HG02678 (cell line): Measurements from ENCODE around the gene SURF4.

Source experiments
- ATAC-seq: cut with Tn5 transposase; IDR thresholded peaks from one replicate; pipeline ENCODE4 v1.9.1; 2021; ENCODE audit warnings: mild to moderate bottlenecking, moderate library complexity; ENCODE audit not compliant: unreplicated experiment

SURF4 gene

DNA sequence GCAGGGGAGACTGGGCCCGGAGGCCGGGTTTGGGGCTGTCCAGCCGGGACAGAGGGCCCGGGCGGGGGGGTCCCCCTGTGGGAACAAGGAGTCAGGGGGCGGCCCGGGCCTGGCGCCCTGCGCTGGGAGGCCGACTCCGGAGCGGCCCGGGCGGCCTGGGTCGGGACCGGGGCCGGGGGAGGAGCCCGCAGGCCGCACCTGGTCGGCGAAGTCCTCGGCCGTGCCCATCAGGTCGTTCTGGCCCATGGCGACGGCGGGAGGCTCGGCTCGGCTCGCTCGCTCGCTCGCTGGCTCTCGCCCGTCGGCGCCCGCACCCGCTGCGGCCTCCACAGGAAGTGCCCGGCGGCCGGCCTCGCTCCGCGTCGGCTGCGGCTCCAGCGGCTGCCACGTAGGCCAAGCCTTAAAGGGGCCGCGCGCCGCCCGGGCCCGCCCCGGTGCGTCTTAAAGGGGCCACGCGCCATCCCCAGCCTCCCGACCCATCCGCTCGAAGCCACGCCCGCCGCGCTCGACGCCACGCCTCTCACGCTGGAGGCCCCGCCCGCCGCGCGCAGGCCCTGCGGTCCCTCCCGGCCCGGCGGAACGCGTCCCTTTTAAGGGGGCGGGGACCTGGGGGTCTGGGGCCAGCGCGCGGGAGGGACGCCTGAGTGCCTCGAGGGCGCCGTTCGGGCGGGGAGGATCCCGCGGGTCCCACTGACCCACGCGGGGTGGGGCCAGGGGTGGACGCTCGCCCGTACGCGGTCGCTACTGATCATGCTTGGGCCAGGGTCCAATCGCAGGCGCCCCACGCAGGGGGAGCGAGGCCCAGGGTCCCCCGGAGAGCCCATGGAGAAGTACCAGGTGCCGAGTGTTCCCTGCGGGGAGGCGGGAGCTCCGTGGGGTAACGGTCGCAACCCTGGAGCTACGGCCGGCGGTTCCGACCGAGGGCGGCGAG is at the start of gene SURF4, which contains the start of gene STKLD1:
Gene SURF4 (minus strand): TSS at position 337 of the 931 bp plus-strand sequence. CDS start 91 bp downstream, at position 246.
Gene STKLD1 (plus strand): TSS at position 643 of the 931 bp plus-strand sequence. CDS start 108 bp downstream, at position 751.
- ATAC-seq, result peak; percentile 90

DNA sequence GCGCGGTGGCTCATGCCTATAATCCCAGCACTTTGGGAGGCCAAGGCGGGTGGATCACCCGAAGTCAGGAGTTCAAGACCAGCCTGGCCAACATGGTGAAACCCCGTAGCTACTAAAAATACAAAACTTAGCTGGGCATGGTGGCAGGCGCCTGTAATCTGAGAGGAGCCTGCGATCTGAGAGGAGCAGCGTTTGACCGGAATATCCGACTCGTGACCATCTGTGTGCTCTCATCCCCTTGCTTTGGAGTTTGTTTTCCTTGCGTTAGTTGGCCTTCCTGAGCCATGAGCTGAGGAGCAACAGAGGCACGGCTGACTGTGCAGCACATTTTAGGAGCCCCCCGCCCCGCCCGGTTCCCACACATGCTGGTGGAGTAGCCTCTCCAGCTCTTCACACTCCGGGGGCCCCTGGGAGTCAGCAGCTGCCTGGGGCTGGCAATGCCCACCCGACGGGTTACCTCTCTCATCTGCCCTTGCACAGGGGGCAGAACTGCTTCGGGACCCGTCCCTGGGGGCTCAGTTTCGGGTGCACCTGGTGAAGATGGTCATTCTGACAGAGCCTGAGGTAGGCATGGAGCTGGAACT is 49.3 kb upstream of the SURF4 start:
- ATAC-seq, result no peak

DNA sequence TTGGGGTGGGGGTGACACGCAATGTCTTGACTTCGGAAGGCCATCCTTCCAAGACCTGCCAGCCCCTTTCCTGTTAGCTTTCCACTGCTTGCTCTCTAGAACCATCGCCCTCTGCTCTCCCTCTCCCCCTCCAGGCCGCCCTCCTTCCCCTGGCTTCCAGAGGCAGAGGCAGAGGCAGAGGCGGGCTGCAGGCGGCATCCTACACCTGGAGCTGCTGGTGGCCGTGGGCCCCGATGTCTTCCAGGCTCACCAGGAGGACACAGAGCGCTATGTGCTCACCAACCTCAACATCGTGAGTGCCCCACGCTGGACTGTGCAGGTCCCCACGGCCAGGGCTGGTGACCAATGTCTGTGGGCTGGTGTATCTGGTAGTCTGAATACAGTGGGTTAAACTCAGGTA is 48.3 kb upstream of the SURF4 start:
- ATAC-seq, result no peak

DNA sequence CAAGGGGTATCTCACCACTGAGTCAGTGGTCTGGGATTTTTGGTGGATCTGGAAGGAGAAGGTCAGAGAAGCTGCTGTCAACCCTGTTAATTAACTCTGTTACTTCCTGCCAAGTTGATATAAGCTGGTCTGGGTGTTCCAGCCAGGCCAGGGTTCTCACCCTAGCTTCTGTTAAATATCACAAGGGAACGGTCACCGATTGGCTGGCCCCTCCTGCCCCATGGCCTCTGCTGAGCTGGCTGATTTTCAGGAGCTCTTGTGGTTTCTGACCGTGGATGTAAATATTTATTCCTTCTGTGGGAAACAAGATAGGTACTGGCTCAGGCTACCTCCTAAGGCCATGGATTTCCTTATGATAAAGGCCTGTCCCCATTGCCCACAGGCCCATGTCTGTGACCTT is 47.4 kb upstream of the SURF4 start:
- ATAC-seq, result no peak

DNA sequence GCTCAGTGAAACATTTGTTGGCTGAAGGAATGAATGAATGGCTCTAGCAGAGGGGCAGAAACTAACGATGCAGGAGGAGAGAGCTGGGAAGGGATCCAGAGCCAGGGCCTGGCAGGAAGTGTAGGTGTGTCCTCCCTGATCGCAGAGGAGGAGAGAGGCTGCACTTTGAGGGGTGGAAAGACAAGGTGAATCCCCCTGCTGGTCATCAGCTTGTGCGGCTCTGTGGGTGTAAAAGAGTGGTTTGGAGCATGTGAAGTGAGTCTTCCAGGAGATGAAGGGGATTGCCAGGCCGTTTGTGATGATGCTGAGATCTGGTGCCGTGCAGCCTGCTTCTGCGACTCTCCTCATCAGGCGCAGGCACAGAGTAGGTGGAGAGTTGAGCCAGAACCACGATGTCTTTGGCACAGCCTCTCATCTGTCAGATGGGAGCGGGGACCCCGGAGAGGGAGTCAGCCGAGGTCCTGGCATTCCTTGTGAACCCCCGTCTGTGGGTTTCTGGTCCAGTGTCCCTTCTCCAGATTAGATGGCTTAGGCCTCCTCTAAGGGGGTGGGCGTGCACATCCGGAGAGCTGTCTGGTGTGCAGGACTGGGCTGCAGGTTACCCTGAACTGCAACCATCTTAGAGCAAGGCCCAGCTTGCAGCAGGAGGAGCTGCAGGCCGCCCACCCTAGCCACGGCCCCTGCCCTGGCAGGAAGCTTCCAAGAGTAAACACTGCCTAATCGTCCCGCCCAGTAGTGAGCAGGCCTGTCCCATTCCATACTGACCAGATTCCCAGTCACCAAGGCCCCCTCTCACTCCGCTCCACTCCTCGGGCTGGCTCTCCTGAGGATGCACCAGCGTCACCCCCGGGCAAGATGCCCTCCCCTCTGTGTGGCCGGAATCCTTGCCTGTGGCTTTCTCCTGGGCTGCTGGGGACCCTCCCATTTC is 46.0 kb upstream of the SURF4 start, which contains the start of gene ADAMTS13:
Gene ADAMTS13 (plus strand): TSS at position 753 of the 928 bp plus-strand sequence. CDS start 77 bp downstream, at position 830.
- peak; percentile 37 for ATAC-seq

DNA sequence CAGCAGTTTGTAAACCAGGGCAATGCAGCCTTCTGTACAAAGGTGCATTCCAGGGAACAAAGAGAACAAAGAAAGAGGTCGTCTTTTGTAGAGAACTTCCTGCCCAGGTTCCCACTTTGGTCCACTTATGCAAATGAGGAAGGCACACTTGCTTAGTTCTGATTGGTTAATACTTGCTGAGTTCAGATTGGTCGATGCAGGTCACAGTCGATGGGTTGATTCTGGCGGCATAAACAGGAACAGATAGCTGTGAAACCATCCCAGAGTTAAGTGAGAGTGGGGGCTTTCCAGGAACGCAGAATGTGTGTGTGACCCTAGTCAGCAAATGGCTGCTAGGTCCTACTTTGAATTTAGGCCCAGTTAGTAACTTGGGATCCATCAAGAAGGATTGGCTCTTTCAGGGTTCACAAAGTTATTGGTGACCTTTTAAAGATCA is 44.5 kb upstream of the SURF4 start:
- ATAC-seq, result no peak

DNA sequence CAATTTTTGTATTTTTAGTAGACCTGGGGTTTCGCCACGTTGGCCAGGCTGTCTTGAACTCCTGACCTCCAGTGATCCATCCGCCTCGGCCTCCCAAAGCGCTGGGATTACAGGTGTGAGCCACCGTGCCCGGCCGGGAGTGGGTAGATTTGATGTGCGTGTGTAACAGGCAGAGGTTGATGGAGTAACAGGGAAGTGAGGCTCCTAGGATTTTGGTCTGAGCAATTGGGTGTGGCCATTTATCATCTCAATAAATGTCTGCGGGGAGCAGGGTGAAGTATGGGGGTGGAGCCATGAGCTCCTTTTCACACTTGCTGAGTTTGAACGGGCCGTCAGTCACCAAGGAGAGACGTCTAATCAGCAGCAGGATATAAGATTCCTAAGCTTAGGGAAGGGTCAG is 43.1 kb upstream of the SURF4 start:
- no peak for ATAC-seq

DNA sequence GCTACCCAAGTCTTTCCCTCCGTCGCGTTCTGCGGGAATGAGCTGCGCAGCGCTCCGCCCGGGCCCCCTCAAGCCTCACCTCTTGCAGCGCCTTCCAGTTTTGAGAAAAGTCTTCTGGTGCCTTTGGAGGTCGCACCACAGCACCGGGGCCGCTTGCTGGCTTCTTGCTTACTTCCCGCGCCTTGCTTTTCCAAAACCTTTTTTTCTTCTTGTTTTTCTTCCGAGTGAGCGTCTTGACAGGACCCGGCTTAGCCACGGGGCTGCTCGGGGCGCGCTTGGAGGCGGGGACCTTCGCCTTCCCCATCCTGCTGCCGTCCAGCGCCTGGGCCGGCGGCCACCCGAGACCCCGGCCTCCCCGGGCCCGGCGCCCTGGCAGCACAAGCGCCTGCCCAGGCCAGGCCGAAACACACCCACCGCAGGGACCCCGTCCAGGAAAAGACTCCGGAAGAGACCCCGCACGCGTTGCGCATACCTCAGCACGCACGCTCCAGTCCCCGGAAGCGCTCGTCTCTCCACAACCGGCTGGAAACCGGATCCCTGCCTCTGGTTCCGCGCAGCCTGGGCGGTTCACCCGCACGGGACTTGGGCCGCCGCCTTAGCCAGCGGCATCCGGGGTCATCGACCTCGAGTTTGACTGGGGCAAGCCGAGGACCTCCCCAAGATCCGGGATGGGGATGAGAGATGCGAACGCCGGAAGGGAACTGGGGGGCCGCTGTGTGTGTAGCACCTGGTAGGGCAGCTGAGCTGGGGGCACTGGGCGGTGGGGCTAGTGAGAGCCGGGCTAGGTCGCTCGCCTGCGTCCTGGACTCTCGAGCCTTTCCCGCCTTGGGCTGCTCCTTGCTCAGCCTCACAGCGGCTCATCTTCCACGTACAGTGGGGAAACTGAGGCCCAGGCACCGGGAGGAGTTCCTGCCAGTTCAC is 41.9 kb upstream of the SURF4 start, which contains the start of gene REXO4:
Gene REXO4 (minus strand): TSS at position 470 of the 921 bp plus-strand sequence. CDS start 166 bp downstream, at position 304.
- ATAC-seq, result peak; percentile 81

DNA sequence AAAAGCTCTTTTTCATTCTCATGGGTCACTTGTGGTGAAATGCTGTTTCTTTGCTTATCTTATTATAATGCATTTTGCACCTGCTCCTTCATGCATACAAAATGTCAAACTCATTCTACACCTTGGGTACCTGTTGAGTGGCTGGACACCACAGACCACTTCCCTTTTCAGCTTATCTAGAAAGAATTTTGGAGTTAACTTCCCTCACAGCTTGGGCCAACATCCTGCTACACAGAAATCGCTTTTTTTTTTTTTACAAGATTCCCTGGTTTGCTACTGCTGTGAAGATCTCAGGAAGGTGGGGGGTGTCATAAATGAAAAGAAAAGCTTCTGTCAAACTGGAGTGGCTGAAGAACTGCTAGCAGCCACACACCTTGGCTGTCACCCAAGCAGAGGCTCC is 39.3 kb upstream of the SURF4 start:
- ATAC-seq, result no peak

DNA sequence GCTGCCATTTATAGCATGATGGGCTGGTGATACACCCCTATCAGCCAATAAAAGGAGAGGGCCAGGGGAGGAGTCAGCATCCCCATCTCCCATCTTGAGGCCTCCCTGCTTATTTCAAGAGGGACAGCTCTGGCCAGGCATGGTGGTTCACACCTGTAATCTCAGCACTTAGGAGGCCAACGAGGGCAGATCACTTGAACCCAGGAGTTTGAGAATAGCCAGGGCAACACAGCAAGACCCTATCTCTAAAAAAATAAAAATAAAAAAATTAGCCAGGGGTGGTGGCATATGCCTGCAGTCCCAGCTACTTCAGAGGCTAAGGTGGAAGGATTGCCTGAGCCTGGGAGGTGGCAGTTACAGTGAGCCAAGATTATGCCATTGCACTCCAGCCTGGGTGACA is 32.2 kb upstream of the SURF4 start:
- no peak for ATAC-seq

DNA sequence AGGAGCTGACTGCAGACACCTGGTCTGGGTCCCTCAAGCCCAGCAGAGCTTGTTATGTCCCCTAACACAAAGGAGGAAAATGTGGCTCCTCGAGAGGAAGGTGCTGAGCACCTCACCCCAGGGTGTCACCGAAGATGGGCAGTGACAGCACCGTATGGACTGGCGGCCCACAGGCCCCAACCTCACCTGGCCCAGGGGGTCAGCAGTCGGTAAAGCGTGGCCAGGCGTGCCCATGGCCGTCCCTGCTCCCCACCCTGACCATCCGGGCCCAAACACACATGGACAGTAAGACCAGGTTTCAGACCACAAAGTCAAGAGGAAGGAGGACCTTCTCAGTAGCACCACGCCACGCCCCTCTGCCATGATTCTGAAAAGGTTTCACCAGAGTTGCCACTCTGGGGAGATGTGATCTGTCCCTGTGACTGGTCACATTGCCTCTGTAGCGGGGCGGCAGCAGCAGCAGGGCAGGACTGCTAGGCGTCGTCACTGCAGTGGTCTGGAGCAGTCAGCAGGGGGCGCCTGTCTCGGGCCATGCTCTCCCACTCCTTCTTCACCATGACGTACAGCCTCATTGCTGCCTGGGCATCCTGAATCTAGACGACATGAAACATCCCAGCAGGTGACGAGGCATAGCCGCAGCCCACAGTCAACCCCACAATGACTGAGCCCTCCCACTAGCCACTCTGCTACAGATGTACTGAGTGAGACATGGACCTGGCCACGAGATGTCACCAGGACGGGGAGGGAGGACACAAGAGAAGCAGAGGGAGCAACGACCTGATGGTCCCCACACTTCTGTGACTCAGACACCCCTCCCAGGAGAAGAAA is 30.8 kb upstream of the SURF4 start:
- peak; percentile 54 for ATAC-seq

DNA sequence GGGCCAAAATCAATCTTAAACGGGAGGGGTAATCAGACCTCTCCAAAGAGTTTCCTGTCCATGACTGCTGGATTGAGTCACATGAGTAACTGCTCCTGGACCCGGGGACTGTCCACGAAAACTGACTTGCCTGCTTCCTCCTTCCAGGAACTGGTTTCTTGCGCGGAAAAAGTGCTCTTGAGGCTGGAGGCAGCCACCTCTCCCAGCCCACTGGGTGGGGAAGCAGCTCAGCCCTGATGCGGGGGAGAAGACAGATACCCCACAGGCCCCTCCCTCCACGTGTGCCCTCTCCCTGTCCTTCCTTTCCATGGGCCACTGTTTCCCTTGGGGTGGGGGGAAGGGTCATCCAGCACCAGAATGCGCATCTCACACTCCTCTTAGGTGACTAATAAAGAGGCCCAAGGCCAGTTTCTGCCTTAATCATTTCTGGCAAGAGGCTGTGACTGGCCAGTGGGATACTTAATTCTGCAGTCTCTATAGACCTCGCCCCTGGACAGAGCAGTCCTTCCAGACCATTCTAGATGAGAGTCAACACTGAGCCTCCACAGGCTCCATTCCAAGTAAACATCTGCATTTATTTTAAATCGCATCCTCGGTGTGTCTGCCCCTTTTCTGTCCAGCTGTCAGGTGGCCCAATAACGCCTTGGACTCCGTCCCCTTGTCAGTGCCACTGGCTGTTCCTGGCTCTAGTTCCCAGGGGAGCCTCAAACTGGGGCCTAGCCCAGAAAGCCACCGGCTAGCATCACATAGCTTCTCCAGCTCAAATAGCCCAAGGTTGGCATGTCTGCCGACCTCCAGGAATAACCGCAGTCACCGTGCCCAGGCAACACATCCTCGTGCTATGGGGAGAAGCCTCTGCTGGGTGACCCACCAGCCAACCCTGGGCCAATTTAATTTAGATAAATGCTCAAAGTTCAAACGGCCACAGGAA is 29.9 kb upstream of the SURF4 start:
- ATAC-seq, result no peak

DNA sequence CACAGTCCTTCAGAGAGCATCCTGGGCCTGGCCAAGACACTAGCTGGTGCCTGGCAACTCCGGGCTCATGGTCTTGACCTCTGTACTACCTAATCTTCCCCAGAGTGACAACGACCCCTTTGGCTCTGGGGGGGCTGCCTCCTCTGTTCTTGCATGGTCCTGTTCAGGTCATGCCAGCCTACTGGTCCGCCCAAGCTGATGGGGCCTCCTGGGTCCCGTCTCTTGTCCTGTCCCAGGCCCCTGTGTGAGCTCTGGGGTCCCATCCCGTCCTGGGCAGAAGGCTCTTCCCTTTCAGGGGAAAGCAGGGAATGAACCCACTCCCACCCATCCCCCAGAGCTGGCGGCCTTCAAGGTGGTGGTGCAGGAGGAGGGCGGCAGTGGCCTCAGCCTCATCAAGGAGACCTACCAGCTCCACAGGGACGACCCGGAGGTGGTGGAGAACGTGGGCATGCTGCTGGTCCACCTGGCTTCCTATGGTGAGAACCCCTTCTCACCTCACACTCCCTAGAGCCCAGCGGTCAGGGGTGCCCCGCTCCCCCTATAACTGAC is 28.7 kb upstream of the SURF4 start:
- no peak for ATAC-seq

DNA sequence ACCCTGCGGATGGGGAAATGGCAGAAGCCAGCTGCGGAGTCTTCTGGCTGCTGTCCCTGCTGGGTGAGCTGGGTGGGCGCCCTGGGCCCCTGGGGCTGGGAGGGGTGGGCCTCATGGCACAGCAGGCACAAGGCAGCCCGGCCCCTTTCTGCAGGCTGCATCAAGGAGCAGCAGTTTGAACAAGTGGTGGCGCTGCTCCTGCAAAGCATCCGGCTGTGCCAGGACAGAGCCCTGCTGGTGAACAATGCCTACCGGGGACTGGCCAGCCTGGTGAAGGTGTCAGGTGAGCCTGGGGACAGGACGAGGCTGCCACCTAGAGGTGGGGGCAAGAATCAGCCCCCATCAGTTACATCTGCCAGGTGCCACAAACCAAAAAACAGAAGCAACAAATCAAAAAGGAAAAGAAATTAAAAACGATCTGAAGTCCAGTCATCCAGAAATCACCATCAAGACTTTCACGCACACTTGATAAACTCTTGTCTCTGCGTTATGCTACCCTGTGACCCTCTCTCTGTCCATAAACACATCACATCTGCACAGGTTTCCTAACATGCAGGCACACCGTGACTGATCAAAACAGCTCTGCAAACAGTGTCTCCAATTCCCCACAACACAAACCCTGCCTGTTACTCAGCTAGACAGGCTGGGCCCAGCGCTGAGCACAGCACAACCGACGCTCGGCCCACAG is 28.1 kb upstream of the SURF4 start:
- no peak for ATAC-seq

DNA sequence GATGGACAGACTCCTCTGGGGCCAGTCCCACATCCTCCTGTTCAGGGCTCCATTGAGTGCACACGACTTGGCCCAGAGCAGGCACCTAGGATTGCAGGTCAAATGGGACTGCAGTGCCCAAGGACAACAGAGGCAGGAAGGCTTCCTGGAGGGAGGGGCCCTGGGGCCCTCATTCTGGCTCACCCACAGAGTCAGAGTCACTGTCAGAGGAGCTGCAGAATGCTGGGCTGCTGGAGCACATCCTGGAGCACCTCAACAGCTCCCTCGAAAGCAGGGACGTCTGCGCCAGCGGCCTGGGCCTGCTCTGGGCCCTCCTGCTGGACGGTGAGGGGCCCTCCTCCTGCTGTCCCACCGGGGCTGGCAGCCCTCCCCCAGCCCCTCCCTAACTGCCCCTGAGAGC is 26.8 kb upstream of the SURF4 start:
- no peak for ATAC-seq

DNA sequence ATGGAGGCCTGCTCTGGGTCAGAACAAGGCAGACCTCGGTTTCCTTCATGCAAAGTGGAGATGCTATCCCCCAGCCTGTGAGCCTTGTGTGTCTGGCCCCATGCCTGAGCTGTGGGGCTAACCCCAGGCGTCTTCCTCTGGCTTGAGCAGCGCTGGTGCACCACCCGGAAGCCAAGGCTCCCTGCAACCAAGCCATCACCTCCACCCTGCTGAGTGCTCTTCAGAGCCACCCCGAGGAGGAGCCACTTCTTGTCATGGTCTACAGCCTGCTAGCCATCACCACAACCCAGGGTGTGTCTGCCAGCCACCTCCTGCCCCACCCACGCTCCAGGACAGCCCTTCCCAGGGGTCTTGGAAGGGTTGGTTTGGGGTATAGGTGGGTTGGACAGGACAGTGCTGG is 25.7 kb upstream of the SURF4 start:
- no peak for ATAC-seq

DNA sequence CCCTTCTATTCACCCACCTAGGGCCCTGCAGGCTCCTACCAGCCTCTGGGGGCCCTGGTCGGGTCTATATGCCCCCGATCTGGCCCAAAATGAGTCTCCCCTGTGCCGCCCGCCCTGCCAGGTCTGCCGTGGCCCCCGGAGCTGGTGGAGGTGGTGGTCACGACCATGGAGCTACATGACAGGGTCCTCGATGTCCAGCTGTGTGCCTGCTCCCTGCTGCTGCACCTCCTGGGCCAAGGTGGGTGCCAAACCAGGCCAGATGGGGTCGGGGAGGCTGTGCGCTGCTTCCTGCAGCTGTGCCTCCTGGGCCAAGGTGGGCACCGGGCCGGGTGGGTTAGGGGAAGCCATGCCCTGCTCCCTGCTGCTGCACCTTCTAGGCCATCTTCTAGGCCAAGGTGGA is 24.4 kb upstream of the SURF4 start:
- ATAC-seq, result no peak
